IMR-90 (cell line): ENCODE data around the gene DZIP1L. TPM values are rescaled to one million over a fixed set of nuclear protein-coding genes. Genes with fewer than 3 reads are reported as not detected.

ENCODE experiments used
- ATAC-seq: fragments of 200-7000 bp; cut with Tn5 transposase; 2 replicates; pipeline ENCODE4 v1.9.1; 2020; ENCODE audit warnings: low read depth, mild to moderate bottlenecking, moderate library complexity
- BruUV-seq: library from RNA; stranded (reverse); fragments of 400-500 nt; replicated peaks from 2 replicates; lab custom pipeline; 2021; lab: Mats Ljungman, UMichigan
- CTCF ChIA-PET: fragments of 300-600 bp; formaldehyde crosslinking; extraction: SDS; loops from one replicate; lab custom pipeline; 2021; ENCODE audit warnings: antibody characterized with exemption; lab: Yijun Ruan, JAX
- POLR2A ChIA-PET: fragments of 300-600 bp; sonication (Branson Sonifier 250); formaldehyde crosslinking; loops from one replicate; lab custom pipeline; 2022; ENCODE audit warnings: antibody characterized with exemption; ENCODE audit not compliant: unreplicated experiment; lab: Charles Lee
- DNase-seq: peaks from one replicate; pipeline ENCODE4 v3.0.0; 2013
- H2AFZ ChIP-seq: replicated peaks from 2 replicates; pipeline ENCODE3; 2013; ENCODE audit warnings: low read length, mild to moderate bottlenecking; ENCODE audit not compliant: poor library complexity
- H2AK5ac ChIP-seq: 2 replicates; pipeline ENCODE4 v1.6.1; 2013; ENCODE audit warnings: low read depth, low read length, inconsistent platforms
- H2AK9ac ChIP-seq: replicated peaks from 2 replicates; pipeline ENCODE3; 2013; ENCODE audit warnings: mild to moderate bottlenecking, low read depth, low read length, moderate library complexity; ENCODE audit not compliant: poor library complexity
- H2BK120ac ChIP-seq: 2 replicates; pipeline ENCODE4 v1.6.1; 2013; ENCODE audit warnings: low read depth, low read length, inconsistent platforms
- H2BK15ac ChIP-seq: 3 replicates; pipeline ENCODE4 v1.6.1; 2013; ENCODE audit warnings: low read depth, low read length, inconsistent platforms
- H2BK20ac ChIP-seq: 2 replicates; pipeline ENCODE4 v1.6.1; 2013; ENCODE audit warnings: low read depth, mild to moderate bottlenecking, inconsistent platforms, low read length, moderate library complexity
- H2BK5ac ChIP-seq: 2 replicates; pipeline ENCODE4 v1.6.1; 2013; ENCODE audit warnings: mild to moderate bottlenecking, low read depth, low read length, inconsistent platforms; ENCODE audit not compliant: poor library complexity, severe bottlenecking
- H3K14ac ChIP-seq: replicated peaks from 2 replicates; pipeline ENCODE4 v1.6.1; 2013; ENCODE audit warnings: low read depth, low read length, inconsistent platforms
- H3K18ac ChIP-seq: 2 replicates; pipeline ENCODE4 v1.6.1; 2013; ENCODE audit warnings: low read depth, low read length, control low read depth
- H3K23ac ChIP-seq: 2 replicates; pipeline ENCODE4 v1.6.1; 2013; ENCODE audit warnings: low read depth, low read length, inconsistent platforms
- H3K27ac ChIP-seq: 2 replicates; pipeline ENCODE4 v1.5.1; 2013; ENCODE audit warnings: mild to moderate bottlenecking, control low read depth, low read length; ENCODE audit not compliant: insufficient read depth
- H3K27me3 ChIP-seq: 2 replicates; pipeline ENCODE4 v1.6.1; 2013; ENCODE audit warnings: low read length; ENCODE audit not compliant: control insufficient read depth, insufficient read depth
- H3K36me3 ChIP-seq: 2 replicates; pipeline ENCODE4 v1.6.1; 2013; ENCODE audit warnings: low read length, mixed read lengths; ENCODE audit not compliant: control insufficient read depth, insufficient read depth
- H3K4ac ChIP-seq: 2 replicates; pipeline ENCODE4 v1.6.1; 2013; ENCODE audit warnings: low read depth, low read length, inconsistent platforms
- H3K4me1 ChIP-seq: 2 replicates; pipeline ENCODE4 v1.6.1; 2013; ENCODE audit warnings: low read length, mixed read lengths; ENCODE audit not compliant: control insufficient read depth, insufficient read depth
- H3K4me2 ChIP-seq: 2 replicates; pipeline ENCODE4 v1.6.1; 2013; ENCODE audit warnings: low read depth, mild to moderate bottlenecking, control low read depth, low read length, moderate library complexity
- H3K4me3 ChIP-seq: 2 replicates; pipeline ENCODE4 v1.5.1; 2013; ENCODE audit warnings: low read depth, mild to moderate bottlenecking, control low read depth, low read length, moderate library complexity; ENCODE audit not compliant: insufficient read depth
- H3K56ac ChIP-seq: 2 replicates; pipeline ENCODE4 v1.6.1; 2013; ENCODE audit warnings: low read length, inconsistent platforms; ENCODE audit not compliant: insufficient read depth; ENCODE audit errors: extremely low read depth
- H3K79me1 ChIP-seq, 2 experiments: 2 replicates each; pipeline ENCODE4 v1.6.1; 2013; ENCODE audit warnings: low read length in 2 of 2, inconsistent platforms in 1 of 2, low read depth in 1 of 2
- H3K9ac ChIP-seq: 2 replicates; pipeline ENCODE4 v1.6.1; 2013; ENCODE audit warnings: low read depth, low read length, control low read depth
- H3K9me1 ChIP-seq: 2 replicates; pipeline ENCODE4 v1.6.1; 2013; ENCODE audit warnings: low read length, inconsistent platforms; ENCODE audit not compliant: insufficient read depth
- H3K9me3 ChIP-seq: 2 replicates; pipeline ENCODE4 v1.6.1; 2013; ENCODE audit warnings: low read length; ENCODE audit not compliant: control insufficient read depth, insufficient read depth
- H4K20me1 ChIP-seq: 2 replicates; pipeline ENCODE4 v1.6.1; 2013; ENCODE audit warnings: low read length, inconsistent platforms; ENCODE audit not compliant: insufficient read depth
- H4K5ac ChIP-seq: 2 replicates; pipeline ENCODE4 v1.6.1; 2013; ENCODE audit warnings: mild to moderate bottlenecking, low read depth, low read length, control low read depth
- H4K8ac ChIP-seq, 2 experiments: 2 replicates each; pipeline ENCODE4 v1.6.1; 2013; ENCODE audit warnings: low read depth in 2 of 2, low read length in 2 of 2, control low read depth in 1 of 2, inconsistent platforms in 1 of 2
- H4K91ac ChIP-seq: 2 replicates; pipeline ENCODE4 v1.6.1; 2013; ENCODE audit warnings: low read depth, low read length, inconsistent platforms; ENCODE audit not compliant: insufficient read depth
- CEBPB ChIP-seq: IDR thresholded peaks from 2 replicates; pipeline ENCODE4 v1.6.1; 2012; ENCODE audit warnings: low read depth, low read length, improper control_type of control experiment
- CTCF ChIP-seq: conservative IDR thresholded peaks from 2 replicates; pipeline ENCODE4 v1.5.1; 2012; ENCODE audit warnings: mild to moderate bottlenecking, low read depth, low read length, improper control_type of control experiment
- MAFK ChIP-seq: IDR thresholded peaks from 2 replicates; pipeline ENCODE4 v1.6.1; 2012; ENCODE audit warnings: low read depth, low read length, improper control_type of control experiment
- MAZ ChIP-seq: IDR thresholded peaks from 2 replicates; pipeline ENCODE4 v1.6.1; 2012; ENCODE audit warnings: low read depth, mild to moderate bottlenecking, low read length, improper control_type of control experiment, moderate library complexity, borderline replicate concordance
- RAD21 ChIP-seq: IDR thresholded peaks from 2 replicates; pipeline ENCODE4 v1.6.1; 2012; ENCODE audit warnings: low read length, improper control_type of control experiment
- SMC3 ChIP-seq: fragments of 150-350 bp; IDR thresholded peaks from 2 replicates; pipeline ENCODE4 v1.6.1; 2016; ENCODE audit warnings: low read depth, mild to moderate bottlenecking, antibody characterized with exemption, low read length, moderate library complexity
- WGBS, 2 experiments: methylation state at CpG; one replicate each; pipeline versions ENCODE4 v1.1.5 to v1.1.7; 2013; ENCODE audit warnings: missing lambda C conversion rate in 2 of 2; ENCODE audit not compliant: insufficient read length in 1 of 2; ENCODE audit errors: extremely low coverage in 2 of 2; 5-methylcytosine and 5-hydroxymethylcytosine counted together
- dilution Hi-C: fragments of 300-500 bp; cut with HindIII; formaldehyde crosslinking; loops from one replicate; pipeline ENCODE4 v1.14.3; 2018; ENCODE audit warnings: low sequenced_read_pairs; ENCODE audit not compliant: unreplicated experiment
- in situ Hi-C: fragments of 300-500 bp; cut with MboI; formaldehyde crosslinking; loops from 3 replicates; pipeline ENCODE4 v1.14.3; 2019; ENCODE audit warnings: low sequenced_read_pairs, inconsistent platforms, mixed read lengths
- intact Hi-C: fragments of 100-400 bp; cut with micrococcal nuclease; formaldehyde crosslinking; loops from 2 replicates; pipeline ENCODE4 v1.10.0; 2022
- polyA plus RNA-seq, 3 experiments: library from polyadenylated mRNA; depleted of rRNA; stranded (reverse); fragments of >200 nt; gene quantifications; 2 replicates each; pipeline ENCODE4 v1.2.3, GENCODE V29; 2012; ENCODE audit warnings: low replicate concordance in 1 of 3
- total RNA-seq: library from RNA; depleted of rRNA; stranded (reverse); fragments of >200 nt; gene quantifications from 2 replicates; pipeline ENCODE4 v1.2.3, GENCODE V29; 2012

DZIP1L gene
- total and polyA plus RNA-seq, 2 of the 4 experiments (the other 2 are of a cell fraction) = 12.9 to 14.7 TPM

GRCh38 chr3:138051947-138052802 is 63.2 kb downstream of the DZIP1L start:
- ChIA-PET POLR2A (interaction anchor here (0.7 kb wide), 1 partner anchor 11 kb away, joined by 3 read pairs; no protein-coding TSS in a partner anchor), CTCF (interaction anchor here (0.7 to 2.0 kb wide), 12 partner anchors 10 to 1020 kb away, joined by 3 to 15 read pairs (median 4); no protein-coding TSS in a partner anchor)
- H3K9me1 ChIP-seq = peaks cover 10% of the 10 kb centered on the region
- no peak overlapping the region for H3K4me3 ChIP-seq
- no peak overlapping the region for H3K18ac ChIP-seq
- no peak overlapping the region for H3K9ac ChIP-seq
- peaks cover 4% of the 10 kb centered on the region for H4K20me1 ChIP-seq
- H2BK120ac ChIP-seq = no peak overlapping the region
- BruUV-seq = no TSS peak
- no peak overlapping the region for H2AK5ac ChIP-seq
- H3K4me1 ChIP-seq = peaks cover 11% of the 10 kb centered on the region
- H3K9me3 ChIP-seq = no peaks in the 10 kb centered on the region
- H2AK9ac ChIP-seq = no peak overlapping the region
- in situ Hi-C loops (no loop called here), intact Hi-C loops (loop anchor here (1.0 to 10.0 kb wide), 3 partner anchors 81 to 947 kb away; no protein-coding TSS in a partner anchor), dilution Hi-C loops (no loop called here)
- peak; percentile 67 for ATAC-seq
- H3K14ac ChIP-seq = no peak overlapping the region
- H2AFZ ChIP-seq = peak overlapping the region; percentile 56
- no peak overlapping the region for H4K91ac ChIP-seq
- H3K56ac ChIP-seq = no peak overlapping the region
- H2BK20ac ChIP-seq = 0 out of 2 replicates have a peak overlapping the region, but pooled peaks have one; percentile 29
- H3K4me2 ChIP-seq = no peak overlapping the region
- 50% methylated on average over 2 of the region's 8 CpGs; no CpG with 5 or more reads in 1 of the 2 experiments for WGBS, 2 experiments
- no peak overlapping the region for H3K23ac ChIP-seq
- H4K8ac ChIP-seq = no peak overlapping the region
- H3K27ac ChIP-seq = no peak overlapping the region
- no peaks in the 10 kb centered on the region; the same call in 1 of the 2 replicates for H3K36me3 ChIP-seq
- no peaks in the 10 kb centered on the region for H3K27me3 ChIP-seq
- H4K5ac ChIP-seq = no peak overlapping the region
- H3K4ac ChIP-seq = no peak overlapping the region
- peak; percentile 62 for DNase-seq
- H3K79me1 ChIP-seq = no peaks in the 10 kb centered on the region
- no peak overlapping the region for H2BK5ac ChIP-seq
- TF ChIP-seq RAD21 (peak; percentile 81), MAFK (peak; percentile 25; the same call in 1 of the 2 replicates), MAZ (no peak), CTCF (peak; percentile 78), SMC3 (peak; percentile 65), CEBPB (no peak)
- no peak overlapping the region for H2BK15ac ChIP-seq
